Mammary epithelial cell (primary cell): ENCODE data around the gene RAB4A.

Experiments
- CTCF ChIP-seq, 2 donors: IDR thresholded peaks in 1 of 2; conservative IDR thresholded peaks in 1 of 2; 2 replicates each; pipeline ENCODE4 v1.5.1; 2011 to 2012; ENCODE audit warnings: inconsistent platforms in 2 of 2, low read length in 2 of 2, mild to moderate bottlenecking in 2 of 2, control low read depth in 1 of 2, low read depth in 1 of 2; ENCODE audit not compliant: insufficient read depth in 1 of 2; ENCODE audit errors: extremely low read depth in 1 of 2
- EZH2 ChIP-seq: IDR thresholded peaks from 2 replicates; pipeline ENCODE4 v1.6.1; 2012; ENCODE audit warnings: low read length, inconsistent platforms, borderline replicate concordance

- no peak for TF ChIP-seq CTCF (conservative IDR thresholded peaks at IDR 0.05 in 1 of 2, IDR thresholded peaks at IDR 0.05 in 1 of 2; ENCODE audit: extremely low read depth in 1 of 2, insufficient read depth in 1 of 2, low read depth in 1 of 2, low read length in 2 of 2)
- TF ChIP-seq EZH2: no peak
These were observed 63.4 kb downstream of the RAB4A start for GRCh38 chr1:229334269-229334668.
